H1 (cell line): Measurements from ENCODE around the gene DCP1B.

ENCODE experiments used
- CHD1 ChIP-seq: IDR thresholded peaks from 2 replicates; pipeline ENCODE4 v1.6.1; 2012; ENCODE audit warnings: low read depth, low read length, improper control_type of control experiment
- EP300 ChIP-seq, 2 experiments: IDR thresholded peaks; 1 replicate in 1 of 2; 2 replicates in 1 of 2; pipeline ENCODE4 v1.6.1; 2011 to 2012; ENCODE audit warnings: low read depth in 2 of 2, low read length in 2 of 2, mild to moderate bottlenecking in 2 of 2, borderline replicate concordance in 1 of 2, inconsistent platforms in 1 of 2, moderate library complexity in 1 of 2
- EZH2 ChIP-seq: fragments of 200-600 bp; sonication (generic); IDR thresholded peaks from 2 replicates; pipeline ENCODE4 v1.7.1; 2012; ENCODE audit warnings: low read depth, mild to moderate bottlenecking, moderate library complexity, low read length, inconsistent platforms; ENCODE audit not compliant: severe bottlenecking
- GABPA ChIP-seq: IDR thresholded peaks from 2 replicates; pipeline ENCODE4 v1.6.1; 2011; ENCODE audit warnings: mild to moderate bottlenecking, low read length, moderate library complexity, borderline replicate concordance; ENCODE audit not compliant: insufficient read depth
- HDAC6 ChIP-seq: IDR thresholded peaks from one replicate; pipeline ENCODE4 v1.7.1; 2012; ENCODE audit warnings: low read depth, mild to moderate bottlenecking, inconsistent platforms, low read length, moderate library complexity
- POLR2A ChIP-seq, 2 experiments: IDR thresholded peaks; 1 replicate in 1 of 2; 2 replicates in 1 of 2; pipeline ENCODE4 v1.6.1; 2011; ENCODE audit warnings: low read depth in 2 of 2, low read length in 2 of 2, mild to moderate bottlenecking in 2 of 2; ENCODE audit errors: control extremely low read depth in 1 of 2
- POLR2AphosphoS5 ChIP-seq: IDR thresholded peaks from 2 replicates; pipeline ENCODE4 v1.6.1; 2011; ENCODE audit warnings: low read depth, low read length
- RAD21 ChIP-seq, 2 experiments: IDR thresholded peaks in 1 of 2; conservative IDR thresholded peaks in 1 of 2; 2 replicates each; pipeline ENCODE4 v1.6.1; 2011; ENCODE audit warnings: low read depth in 2 of 2, low read length in 2 of 2, improper control_type of control experiment in 1 of 2, inconsistent platforms in 1 of 2, mild to moderate bottlenecking in 1 of 2, moderate library complexity in 1 of 2
- RNF2 ChIP-seq: fragments of 200-900, 300-1000 bp; sonication (generic); IDR thresholded peaks from 2 replicates; pipeline ENCODE4 v1.7.1; 2016; ENCODE audit warnings: borderline replicate concordance, low read depth, mild to moderate bottlenecking, antibody characterized with exemption, low read length; ENCODE audit not compliant: poor library complexity, severe bottlenecking; ENCODE audit errors: missing control alignments
- TF ChIP-seq, protein P1 (sequence below): IDR thresholded peaks from 2 replicates; pipeline ENCODE4 v1.6.1; 2011; ENCODE audit warnings: low read depth, mild to moderate bottlenecking, low read length; ENCODE audit not compliant: insufficient read depth
- TF ChIP-seq, protein P2 (sequence below), 3 experiments: IDR thresholded peaks; 1 replicate in 2 of 3; 2 replicates in 1 of 3; pipeline versions ENCODE4 v1.5.1 to v1.6.1; 2011; ENCODE audit warnings: low read length in 3 of 3, mild to moderate bottlenecking in 3 of 3, inconsistent platforms in 2 of 3, low read depth in 1 of 3, moderate library complexity in 1 of 3; ENCODE audit not compliant: insufficient read depth in 1 of 3; ENCODE audit errors: control extremely low read depth in 1 of 3
- TF ChIP-seq, protein P3 (sequence below): IDR thresholded peaks from 2 replicates; pipeline ENCODE4 v1.6.1; 2012; ENCODE audit warnings: inconsistent platforms

DNA sequence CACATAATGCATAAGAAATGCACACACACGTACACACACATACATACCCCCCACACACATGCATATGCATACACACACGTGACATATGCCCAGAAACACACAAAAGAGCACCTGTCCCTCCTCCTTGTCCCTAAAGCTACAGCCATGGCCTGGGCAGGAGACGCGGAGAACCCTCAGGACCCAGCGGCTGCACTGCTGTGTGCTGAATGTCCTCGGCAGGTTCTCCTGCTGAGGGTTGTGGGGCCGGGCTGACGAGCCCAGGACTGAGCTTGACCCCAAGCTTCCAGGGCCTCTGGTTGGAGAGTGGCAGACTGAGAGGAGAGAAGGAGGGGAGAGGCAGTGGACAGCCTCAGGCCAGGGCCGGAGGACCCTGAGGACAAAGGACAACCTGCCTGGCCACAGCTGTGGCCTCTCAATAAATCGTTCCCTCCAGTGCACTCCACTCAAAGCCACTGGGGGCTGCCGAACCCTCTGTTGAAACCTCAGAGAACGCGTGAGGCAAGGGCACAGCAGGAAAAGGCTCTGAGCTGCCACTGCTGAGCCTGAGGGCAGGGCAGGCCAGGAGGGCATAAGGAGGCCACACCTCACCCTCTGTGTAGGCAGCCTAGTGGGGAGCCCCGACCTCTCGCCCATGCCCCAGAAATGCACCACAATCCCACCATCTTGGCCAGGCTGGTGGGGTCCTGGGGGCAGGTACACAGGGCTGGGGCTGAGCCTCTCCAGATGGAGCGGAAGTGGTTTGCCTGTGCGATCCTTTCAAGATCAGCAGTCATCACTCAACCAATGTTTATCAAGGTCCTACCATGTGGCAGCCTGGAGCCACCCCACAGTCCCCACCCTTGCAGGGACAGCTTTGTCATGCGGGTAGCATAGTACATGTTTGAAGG lies 88.9 kb downstream of the DCP1B start:
- no peak for TF ChIP-seq EZH2
- TF ChIP-seq, protein P1, sequence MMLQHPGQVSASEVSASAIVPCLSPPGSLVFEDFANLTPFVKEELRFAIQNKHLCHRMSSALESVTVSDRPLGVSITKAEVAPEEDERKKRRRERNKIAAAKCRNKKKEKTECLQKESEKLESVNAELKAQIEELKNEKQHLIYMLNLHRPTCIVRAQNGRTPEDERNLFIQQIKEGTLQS = no peak
- TF ChIP-seq POLR2A (IDR thresholded peaks at IDR 0.05; ENCODE audit: control extremely low read depth in 1 of 2, low read depth in 2 of 2, low read length in 2 of 2) = no peak
- no peak for TF ChIP-seq GABPA
- TF ChIP-seq POLR2AphosphoS5 = no peak
- TF ChIP-seq RNF2 = no peak
- peak in 1 of 2 experiments; percentile 13; a peak in 1 of 4 replicates for TF ChIP-seq RAD21 (IDR thresholded peaks at IDR 0.05 in 1 of 2, conservative IDR thresholded peaks at IDR 0.05 in 1 of 2; ENCODE audit: low read depth in 2 of 2, low read length in 2 of 2)
- TF ChIP-seq, protein P2, sequence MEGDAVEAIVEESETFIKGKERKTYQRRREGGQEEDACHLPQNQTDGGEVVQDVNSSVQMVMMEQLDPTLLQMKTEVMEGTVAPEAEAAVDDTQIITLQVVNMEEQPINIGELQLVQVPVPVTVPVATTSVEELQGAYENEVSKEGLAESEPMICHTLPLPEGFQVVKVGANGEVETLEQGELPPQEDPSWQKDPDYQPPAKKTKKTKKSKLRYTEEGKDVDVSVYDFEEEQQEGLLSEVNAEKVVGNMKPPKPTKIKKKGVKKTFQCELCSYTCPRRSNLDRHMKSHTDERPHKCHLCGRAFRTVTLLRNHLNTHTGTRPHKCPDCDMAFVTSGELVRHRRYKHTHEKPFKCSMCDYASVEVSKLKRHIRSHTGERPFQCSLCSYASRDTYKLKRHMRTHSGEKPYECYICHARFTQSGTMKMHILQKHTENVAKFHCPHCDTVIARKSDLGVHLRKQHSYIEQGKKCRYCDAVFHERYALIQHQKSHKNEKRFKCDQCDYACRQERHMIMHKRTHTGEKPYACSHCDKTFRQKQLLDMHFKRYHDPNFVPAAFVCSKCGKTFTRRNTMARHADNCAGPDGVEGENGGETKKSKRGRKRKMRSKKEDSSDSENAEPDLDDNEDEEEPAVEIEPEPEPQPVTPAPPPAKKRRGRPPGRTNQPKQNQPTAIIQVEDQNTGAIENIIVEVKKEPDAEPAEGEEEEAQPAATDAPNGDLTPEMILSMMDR (IDR thresholded peaks at IDR 0.05; ENCODE audit: control extremely low read depth in 1 of 3, insufficient read depth in 1 of 3, low read depth in 1 of 3, low read length in 3 of 3) = no peak
- TF ChIP-seq, protein P3, sequence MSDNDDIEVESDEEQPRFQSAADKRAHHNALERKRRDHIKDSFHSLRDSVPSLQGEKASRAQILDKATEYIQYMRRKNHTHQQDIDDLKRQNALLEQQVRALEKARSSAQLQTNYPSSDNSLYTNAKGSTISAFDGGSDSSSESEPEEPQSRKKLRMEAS = no peak
- no peak for TF ChIP-seq EP300 (IDR thresholded peaks at IDR 0.05; ENCODE audit: borderline replicate concordance in 1 of 2, low read depth in 2 of 2, low read length in 2 of 2)
- TF ChIP-seq CHD1 = no peak
- no peak for TF ChIP-seq HDAC6
